Keratinocyte (primary cell): Measurements from ENCODE around the gene ZBTB45.

Experiments
- EZH2 ChIP-seq: IDR thresholded peaks from one replicate; pipeline ENCODE4 v1.6.1; 2012; ENCODE audit warnings: inconsistent platforms, mild to moderate bottlenecking, low read length, moderate library complexity
- TF ChIP-seq, protein P1 (sequence below), 3 experiments: IDR thresholded peaks in 1 of 3; conservative IDR thresholded peaks in 1 of 3; optimal IDR thresholded peaks in 1 of 3; 2 replicates in 2 of 3; 3 replicates in 1 of 3; pipeline versions ENCODE3 to v1.5.1; 2011; ENCODE audit warnings: low read length in 3 of 3, mild to moderate bottlenecking in 3 of 3, moderate library complexity in 2 of 3, control low read depth in 1 of 3, inconsistent platforms in 1 of 3; ENCODE audit not compliant: insufficient read depth in 2 of 3; ENCODE audit errors: extremely low read depth in 1 of 3

GRCh38 chr19:58561373-58562121, 41.9 kb upstream of the ZBTB45 start:
- TF ChIP-seq, protein P1, sequence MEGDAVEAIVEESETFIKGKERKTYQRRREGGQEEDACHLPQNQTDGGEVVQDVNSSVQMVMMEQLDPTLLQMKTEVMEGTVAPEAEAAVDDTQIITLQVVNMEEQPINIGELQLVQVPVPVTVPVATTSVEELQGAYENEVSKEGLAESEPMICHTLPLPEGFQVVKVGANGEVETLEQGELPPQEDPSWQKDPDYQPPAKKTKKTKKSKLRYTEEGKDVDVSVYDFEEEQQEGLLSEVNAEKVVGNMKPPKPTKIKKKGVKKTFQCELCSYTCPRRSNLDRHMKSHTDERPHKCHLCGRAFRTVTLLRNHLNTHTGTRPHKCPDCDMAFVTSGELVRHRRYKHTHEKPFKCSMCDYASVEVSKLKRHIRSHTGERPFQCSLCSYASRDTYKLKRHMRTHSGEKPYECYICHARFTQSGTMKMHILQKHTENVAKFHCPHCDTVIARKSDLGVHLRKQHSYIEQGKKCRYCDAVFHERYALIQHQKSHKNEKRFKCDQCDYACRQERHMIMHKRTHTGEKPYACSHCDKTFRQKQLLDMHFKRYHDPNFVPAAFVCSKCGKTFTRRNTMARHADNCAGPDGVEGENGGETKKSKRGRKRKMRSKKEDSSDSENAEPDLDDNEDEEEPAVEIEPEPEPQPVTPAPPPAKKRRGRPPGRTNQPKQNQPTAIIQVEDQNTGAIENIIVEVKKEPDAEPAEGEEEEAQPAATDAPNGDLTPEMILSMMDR (optimal IDR thresholded peaks at IDR 0.05 in 1 of 3, IDR thresholded peaks at IDR 0.05 in 1 of 3, conservative IDR thresholded peaks at IDR 0.05 in 1 of 3; ENCODE audit: extremely low read depth in 1 of 3, insufficient read depth in 2 of 3, low read length in 3 of 3), result no peak
- no peak for TF ChIP-seq EZH2
